Nephron progenitor cell (in vitro differentiated cells): Measurements from ENCODE around the gene PYGL.

Source experiments
- DNase-seq: peaks from one replicate; pipeline ENCODE4 v3.0.0; 2021
- H3K27ac Mint-ChIP-seq: 2 replicates; pipeline ENCODE4 v1.8.0; 2021; ENCODE audit warnings: mild to moderate bottlenecking, moderate library complexity, mixed read lengths
- H3K27me3 Mint-ChIP-seq: 2 replicates; pipeline ENCODE4 v1.8.0; 2021; ENCODE audit warnings: mild to moderate bottlenecking, low read depth, mixed read lengths; ENCODE audit not compliant: poor library complexity
- H3K36me3 Mint-ChIP-seq: 2 replicates; pipeline ENCODE4 v1.8.0; 2021; ENCODE audit warnings: low read depth, mixed read lengths
- H3K4me1 Mint-ChIP-seq: 2 replicates; pipeline ENCODE4 v1.8.0; 2021; ENCODE audit warnings: mixed read lengths
- H3K4me3 Mint-ChIP-seq: 2 replicates; pipeline ENCODE4 v1.8.0; 2021; ENCODE audit warnings: mild to moderate bottlenecking, moderate library complexity, mixed read lengths
- H3K9me3 Mint-ChIP-seq: 2 replicates; pipeline ENCODE4 v1.8.0; 2021; ENCODE audit warnings: mild to moderate bottlenecking, moderate library complexity, mixed read lengths
- CTCF ChIP-seq: fragments of 200-600 bp; sonication (generic); IDR thresholded peaks from 2 replicates; pipeline ENCODE4 v1.5.0; 2021; ENCODE audit warnings: antibody characterized with exemption

The PYGL gene

DNA sequence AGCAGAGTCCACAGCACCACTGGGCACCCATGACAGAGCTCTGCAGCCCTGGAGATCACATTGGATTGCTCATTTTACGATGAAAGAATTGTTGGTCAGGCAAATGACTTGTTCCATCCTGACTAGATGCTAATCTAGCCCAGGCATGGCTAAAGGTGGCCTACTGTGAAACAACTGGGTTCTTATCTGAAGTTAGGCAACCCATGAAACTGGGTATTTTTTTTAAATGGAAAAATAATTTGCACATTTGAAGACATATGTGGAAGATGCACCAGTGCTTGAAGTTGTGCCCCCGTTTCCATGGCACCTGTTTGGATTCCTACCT lies 8.3 kb downstream of the PYGL start:
- H3K4me3 Mint-ChIP-seq = no peak overlapping the region
- H3K36me3 Mint-ChIP-seq = peaks cover 15% of the 10 kb centered on the region
- DNase-seq = no peak
- H3K9me3 Mint-ChIP-seq = no peaks in the 10 kb centered on the region
- TF ChIP-seq CTCF = no peak
- peaks cover 9% of the 10 kb centered on the region for H3K4me1 Mint-ChIP-seq
- H3K27ac Mint-ChIP-seq = no peak overlapping the region
- H3K27me3 Mint-ChIP-seq = no peaks in the 10 kb centered on the region

DNA sequence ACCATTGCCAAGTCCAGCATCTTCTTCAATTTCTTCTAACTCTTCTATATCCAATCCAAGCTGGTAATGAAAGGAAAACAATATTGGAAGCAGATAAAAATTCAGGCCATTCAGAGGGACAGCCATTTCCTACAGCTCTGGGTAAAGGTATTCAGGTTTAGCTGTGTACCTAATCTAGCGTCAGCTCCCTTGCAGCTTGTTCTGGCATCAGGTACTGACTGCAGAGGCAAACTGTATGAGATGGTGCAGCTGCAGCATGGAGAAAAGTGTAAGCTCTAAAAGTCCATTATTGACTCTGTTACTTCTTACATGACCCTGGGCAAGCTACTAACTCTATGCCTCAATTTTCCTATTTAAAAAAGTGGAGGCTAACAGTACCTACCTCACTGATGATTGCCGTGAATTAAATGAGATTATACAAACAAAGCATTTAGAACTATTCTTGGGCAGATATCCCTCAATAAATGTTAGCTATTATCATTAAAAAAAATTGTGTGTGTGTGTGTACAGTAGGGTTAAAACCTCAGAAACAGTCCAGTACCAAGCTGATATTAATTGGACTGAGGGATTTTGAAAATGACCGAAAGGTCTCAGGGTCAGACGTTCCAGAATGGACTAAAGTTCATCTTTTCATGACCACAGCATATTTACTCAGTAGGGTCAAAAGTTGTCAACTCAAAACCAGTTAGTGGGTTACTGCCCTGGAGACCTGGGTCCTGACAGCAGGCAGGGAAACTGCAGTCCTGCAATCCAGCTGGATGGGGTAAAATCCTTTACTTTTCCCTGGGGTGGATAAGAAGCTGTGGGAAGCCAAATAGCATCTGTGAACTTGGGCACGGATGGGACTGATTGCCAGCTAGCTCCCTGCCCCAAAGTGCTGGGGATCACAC lies 8.9 kb downstream of the PYGL start:
- H3K4me1 Mint-ChIP-seq = peaks cover 9% of the 10 kb centered on the region
- H3K27ac Mint-ChIP-seq = no peak overlapping the region

DNA sequence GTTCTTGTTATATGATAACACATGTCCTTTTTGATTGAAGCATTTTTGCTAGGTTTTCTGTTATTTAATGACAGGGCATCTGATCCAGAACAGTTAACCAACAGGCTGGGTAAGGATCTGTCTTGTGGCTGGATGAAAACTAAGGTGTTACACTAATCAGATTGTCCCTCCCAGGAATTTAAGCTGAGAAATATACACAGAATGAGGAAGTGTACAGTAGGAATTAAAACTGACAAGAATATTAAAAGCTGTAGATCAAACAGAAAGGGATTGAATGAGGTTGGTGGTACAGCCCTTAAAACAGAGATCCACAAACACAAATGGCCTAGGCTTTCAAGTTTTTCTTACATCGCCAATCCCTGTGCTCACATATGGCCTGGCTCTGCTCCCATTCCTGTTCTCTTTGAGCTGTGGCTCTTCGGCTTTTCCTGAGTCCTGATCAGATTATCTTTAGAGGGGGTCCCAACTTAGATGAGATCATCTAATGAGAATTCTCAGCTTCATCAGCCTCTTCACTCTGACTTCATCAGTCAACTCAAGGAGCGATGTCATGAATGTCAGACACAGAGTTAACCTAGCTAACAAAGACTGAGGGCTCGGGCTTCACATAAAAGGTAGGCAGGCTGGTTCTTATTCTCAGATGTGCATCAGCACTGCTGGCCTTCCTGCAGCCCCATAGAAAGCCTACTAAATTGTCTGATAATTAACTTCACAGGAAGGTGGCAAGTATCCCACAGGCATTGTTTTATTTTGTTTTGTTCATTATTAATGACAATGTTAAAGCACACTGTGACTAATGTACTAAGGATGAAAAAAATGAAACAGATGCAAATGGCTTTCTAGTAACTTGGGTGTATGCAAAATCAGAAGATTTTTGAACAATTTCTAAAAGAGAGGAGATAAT lies 11.4 kb downstream of the PYGL start:
- peaks cover 18% of the 10 kb centered on the region for H3K36me3 Mint-ChIP-seq
- H3K27me3 Mint-ChIP-seq = peaks cover 2% of the 10 kb centered on the region
- no peak for TF ChIP-seq CTCF
- H3K27ac Mint-ChIP-seq = peak overlapping the region; percentile 27
- H3K4me1 Mint-ChIP-seq = peaks cover 9% of the 10 kb centered on the region
- H3K9me3 Mint-ChIP-seq = no peaks in the 10 kb centered on the region
- no peak for DNase-seq
- no peak overlapping the region for H3K4me3 Mint-ChIP-seq

More for the DNA sequence above, 8.9 kb downstream of the PYGL start:
- DNase-seq = no peak
- Mint-ChIP-seq H3K9me3 (no peaks in the 10 kb centered on the region), H3K27me3 (no peaks in the 10 kb centered on the region), H3K36me3 (peaks cover 13% of the 10 kb centered on the region), H3K4me3 (no peak overlapping the region)
- no peak for TF ChIP-seq CTCF

DNA sequence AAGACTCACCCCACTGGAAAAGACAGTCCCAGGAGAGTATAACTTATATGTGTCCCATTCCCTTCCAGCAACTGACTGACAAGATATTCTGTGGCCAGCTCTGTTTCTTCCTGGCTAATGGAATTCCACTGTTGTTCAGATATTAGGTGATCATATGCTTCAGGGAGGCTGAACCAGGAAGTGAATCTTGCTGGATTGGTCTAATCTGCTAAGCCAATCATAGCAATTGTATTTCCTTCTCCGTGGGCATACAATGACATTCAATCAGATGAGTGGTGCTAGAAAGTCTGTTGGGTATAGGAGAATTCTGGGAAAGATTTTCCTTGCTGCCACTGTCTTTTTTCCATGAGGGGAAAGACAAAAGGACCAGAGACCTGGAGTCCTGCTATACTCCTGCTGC lies 12.1 kb downstream of the PYGL start:
- no peak overlapping the region for H3K27ac Mint-ChIP-seq
- H3K36me3 Mint-ChIP-seq = peaks cover 21% of the 10 kb centered on the region

GRCh38 chr14:50931559-50931958 lies 12.7 kb downstream of the PYGL start:
- no peak for DNase-seq
- no peak for TF ChIP-seq CTCF
- peaks cover 5% of the 10 kb centered on the region for H3K27me3 Mint-ChIP-seq
- H3K4me1 Mint-ChIP-seq = peaks cover 9% of the 10 kb centered on the region
- H3K27ac Mint-ChIP-seq = no peak overlapping the region
- H3K4me3 Mint-ChIP-seq = no peak overlapping the region
- no peaks in the 10 kb centered on the region for H3K9me3 Mint-ChIP-seq
- peaks cover 21% of the 10 kb centered on the region for H3K36me3 Mint-ChIP-seq

More for the DNA sequence above, 12.1 kb downstream of the PYGL start:
- TF ChIP-seq CTCF = no peak
- no peak for DNase-seq
- Mint-ChIP-seq H3K4me3 (no peak overlapping the region), H3K9me3 (no peaks in the 10 kb centered on the region), H3K4me1 (peaks cover 9% of the 10 kb centered on the region), H3K27me3 (peaks cover 5% of the 10 kb centered on the region)
